ENCODE measurements around the gene PRRC2B.

DNA sequence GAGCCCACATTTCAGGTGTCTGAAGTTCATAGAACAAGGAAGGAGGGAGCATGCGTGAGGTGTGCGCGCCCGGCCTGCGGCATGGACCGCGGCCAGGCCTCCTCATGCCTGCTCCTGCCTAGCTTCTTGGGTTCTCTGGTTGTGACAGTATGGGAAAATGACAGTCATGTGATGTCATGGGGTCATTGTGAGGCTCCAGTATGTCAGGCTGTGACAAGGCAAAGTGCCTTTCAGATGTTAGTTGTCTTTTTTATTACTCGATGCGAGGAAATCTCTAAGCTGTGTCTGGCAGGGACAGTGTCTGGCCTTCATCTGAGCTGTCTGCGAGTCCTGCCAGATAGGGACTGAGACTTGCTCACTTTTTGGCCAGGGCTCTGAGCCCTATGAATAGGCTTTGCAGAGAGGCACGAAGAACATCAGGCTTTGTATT, 123.9 kb downstream of the PRRC2B start:
- TF ChIP-seq, protein P1, sequence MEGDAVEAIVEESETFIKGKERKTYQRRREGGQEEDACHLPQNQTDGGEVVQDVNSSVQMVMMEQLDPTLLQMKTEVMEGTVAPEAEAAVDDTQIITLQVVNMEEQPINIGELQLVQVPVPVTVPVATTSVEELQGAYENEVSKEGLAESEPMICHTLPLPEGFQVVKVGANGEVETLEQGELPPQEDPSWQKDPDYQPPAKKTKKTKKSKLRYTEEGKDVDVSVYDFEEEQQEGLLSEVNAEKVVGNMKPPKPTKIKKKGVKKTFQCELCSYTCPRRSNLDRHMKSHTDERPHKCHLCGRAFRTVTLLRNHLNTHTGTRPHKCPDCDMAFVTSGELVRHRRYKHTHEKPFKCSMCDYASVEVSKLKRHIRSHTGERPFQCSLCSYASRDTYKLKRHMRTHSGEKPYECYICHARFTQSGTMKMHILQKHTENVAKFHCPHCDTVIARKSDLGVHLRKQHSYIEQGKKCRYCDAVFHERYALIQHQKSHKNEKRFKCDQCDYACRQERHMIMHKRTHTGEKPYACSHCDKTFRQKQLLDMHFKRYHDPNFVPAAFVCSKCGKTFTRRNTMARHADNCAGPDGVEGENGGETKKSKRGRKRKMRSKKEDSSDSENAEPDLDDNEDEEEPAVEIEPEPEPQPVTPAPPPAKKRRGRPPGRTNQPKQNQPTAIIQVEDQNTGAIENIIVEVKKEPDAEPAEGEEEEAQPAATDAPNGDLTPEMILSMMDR (IDR thresholded peaks at IDR 0.05; ENCODE audit: poor library complexity): no peak
- TF ChIP-seq EZH2 (IDR thresholded peaks at IDR 0.05; ENCODE audit: borderline replicate concordance) (no peak), EZH2phosphoT487 (IDR thresholded peaks at IDR 0.05; ENCODE audit: low read depth, severe bottlenecking, unreplicated experiment) (no peak)
